Heart right ventricle (tissue), 16 donors: ENCODE results near the gene EGLN2. TPM values are rescaled to one million over a fixed set of nuclear protein-coding genes. Genes with fewer than 3 reads are reported as not detected.

ENCODE experiments used
- ATAC-seq, 8 donors: fragments of 200-7000 bp; cut with Tn5 transposase; one replicate each; pipeline ENCODE4 v1.9.1; 2020; ENCODE audit warnings: mild to moderate bottlenecking in 8 of 8, moderate library complexity in 8 of 8, moderate number of reproducible peaks in 1 of 8
- DNase-seq, 2 donors: peaks; one replicate each; pipeline ENCODE4 v3.0.0-alpha.2; 2020
- H3K27ac ChIP-seq, 10 donors: fragments of 200-600 bp; sonication (generic) in 2 of 10; one replicate each; pipeline versions ENCODE4 v1.5.0 to v1.8.0; 2020 to 2022; ENCODE audit warnings: mild to moderate bottlenecking in 3 of 10
- H3K27me3 ChIP-seq, 7 donors: fragments of 200-600 bp; one replicate each; pipeline ENCODE4 v1.8.0; 2021 to 2022; ENCODE audit warnings: mild to moderate bottlenecking in 2 of 7
- H3K36me3 ChIP-seq, 9 donors: fragments of 200-600 bp; sonication (generic) in 1 of 9; one replicate each; pipeline versions ENCODE4 v1.5.0 to v1.8.0; 2020 to 2022; ENCODE audit warnings: mild to moderate bottlenecking in 2 of 9
- H3K4me1 ChIP-seq, 9 donors: fragments of 200-600 bp; sonication (generic) in 1 of 9; one replicate each; pipeline versions ENCODE4 v1.5.0 to v1.8.0; 2020 to 2022; ENCODE audit warnings: mild to moderate bottlenecking in 4 of 9
- H3K4me3 ChIP-seq, 10 donors: fragments of 200-600 bp; sonication (generic) in 2 of 10; one replicate each; pipeline versions ENCODE4 v1.5.0 to v1.8.0; 2020 to 2022; ENCODE audit warnings: mild to moderate bottlenecking in 7 of 10, moderate library complexity in 2 of 10
- H3K9me3 ChIP-seq, 11 donors: fragments of 200-600 bp in 10 of 11; sonication (generic) in 2 of 11; one replicate each; pipeline versions ENCODE4 v1.5.0 to v1.8.0; 2013 to 2022; ENCODE audit warnings: mild to moderate bottlenecking in 2 of 11, control low read depth in 1 of 11, moderate library complexity in 1 of 11
- WGBS, 2 donors: extraction: QIAGEN DNeasy Blood & Tissue Kit; methylation state at CpG; one replicate each; pipeline ENCODE4 v1.1.7; 2013; ENCODE audit warnings: inconsistent platforms in 1 of 2; 5-methylcytosine and 5-hydroxymethylcytosine counted together
- intact Hi-C, 10 donors: fragments of 100-400 bp; cut with DNase I; formaldehyde crosslinking; loops; one replicate each; pipeline versions ENCODE4 v1.11.1 to v1.14.2; 2022
- long read RNA-seq, 3 donors: library from polyadenylated mRNA; unstranded; transcript quantifications; one replicate each; pipeline ENCODE4 v2.0.0, GENCODE V29; 2020 to 2021
- polyA plus RNA-seq, 2 donors: library from polyadenylated mRNA; stranded (reverse); fragments of 200-250 nt; gene quantifications; one replicate each; pipeline ENCODE4 v1.2.3, GENCODE V29; 2013
- total RNA-seq, 10 donors: library from RNA; stranded (reverse); fragmentation: NEBNext Ultra II Directional in 3 of 10; extraction: Animal tissue kit (Norgen Biotek cat#: 25700) in 3 of 10; gene quantifications; one replicate each; pipeline versions ENCODE4 v1.2.1 to v1.2.4, GENCODE V29; 2021 to 2023
- TF ChIP-seq, protein P1 (sequence below), 9 donors: fragments of 200-600 bp; sonication (generic) in 2 of 9; IDR thresholded peaks; one replicate each; pipeline versions ENCODE4 v1.5.0 to v1.8.0; 2021 to 2022; ENCODE audit warnings: antibody characterized with exemption in 9 of 9, mild to moderate bottlenecking in 5 of 9, moderate library complexity in 1 of 9
- donor health status: Arrhythmogenic right ventricular cardiomyopathy.
- donor health status: ischemic (EF 13 %, LVEDD 7.1; RV severe dilation, severe dysfunction).
- donor health status: healthy with polysubstance abuse.
- donor health status: DM: no; HTN: yes; CAD: no.
- donor health status: DM: no; HTN: no; CAD: no.
- donor health status: ischemic (EF 25% LVEDD 6.9; RV normal size, moderate dysfunction).
- donor health status: ischemic (EF 25% LVEDD 5.7; RV mildly dilated, moderate dysfunction).
- donor health status: healthy.
- donor health status: DM: yes; HTN: yes; CAD: no.
- donor health status: Ischemic cardiomyopathy.
- donor health status: ischemic (EF 35%, LVEDD 5.7; RV mildly dilated, moderate dysfunction).
- donor health status: nonischemic (EF 11% LVEDD 7.7; RV severe dilation, severe dysfunction).
- donor health status: DM: yes; HTN: yes; CAD: no.
- donor health status: PGD.
- donor health status: ischemic (EF 29% LVEDD 5.4; RV normal size, mild dysfunction).
- donor health status: nonischemic (EF 23%, LVEDD 6.1; RV moderate dilation, normal function).

EGLN2 gene
- total RNA-seq (10 to 100 TPM; 31.8 to 78.3 (median 42.8) TPM), polyA plus RNA-seq (10 to 100 TPM; 75.3 to 78.6 TPM)
- long read RNA-seq, donor 1, transcript EGLN2-207 (5 exons, 2,821 nt) = minor isoform, 94 of 262 reads
- long read RNA-seq, donor 1, transcript EGLN2-201 (6 exons, 2,102 nt) = major isoform, 151 of 262 reads
- long read RNA-seq, donor 1, partial matches to known transcripts = 3 of 262 reads
- long read RNA-seq, donor 1, other reads (novel, unspliced or antisense) = 12 of 262 reads
- long read RNA-seq, donor 2, transcript EGLN2-207 (5 exons, 2,821 nt) = minor isoform, 66 of 175 reads
- long read RNA-seq, donor 2, transcript EGLN2-201 (6 exons, 2,102 nt) = major isoform, 94 of 175 reads
- long read RNA-seq, donor 2, partial matches to known transcripts = 4 of 175 reads
- long read RNA-seq, donor 2, other reads (novel, unspliced or antisense) = 8 of 175 reads
- long read RNA-seq, donor 3, transcript EGLN2-201 (6 exons, 2,102 nt) = major isoform, 266 of 434 reads
- long read RNA-seq, donor 3, transcript EGLN2-207 (5 exons, 2,821 nt) = minor isoform, 149 of 434 reads
- long read RNA-seq, donor 3, partial matches to known transcripts = 1 of 434 reads
- long read RNA-seq, donor 3, other reads (novel, unspliced or antisense) = 13 of 434 reads

DNA sequence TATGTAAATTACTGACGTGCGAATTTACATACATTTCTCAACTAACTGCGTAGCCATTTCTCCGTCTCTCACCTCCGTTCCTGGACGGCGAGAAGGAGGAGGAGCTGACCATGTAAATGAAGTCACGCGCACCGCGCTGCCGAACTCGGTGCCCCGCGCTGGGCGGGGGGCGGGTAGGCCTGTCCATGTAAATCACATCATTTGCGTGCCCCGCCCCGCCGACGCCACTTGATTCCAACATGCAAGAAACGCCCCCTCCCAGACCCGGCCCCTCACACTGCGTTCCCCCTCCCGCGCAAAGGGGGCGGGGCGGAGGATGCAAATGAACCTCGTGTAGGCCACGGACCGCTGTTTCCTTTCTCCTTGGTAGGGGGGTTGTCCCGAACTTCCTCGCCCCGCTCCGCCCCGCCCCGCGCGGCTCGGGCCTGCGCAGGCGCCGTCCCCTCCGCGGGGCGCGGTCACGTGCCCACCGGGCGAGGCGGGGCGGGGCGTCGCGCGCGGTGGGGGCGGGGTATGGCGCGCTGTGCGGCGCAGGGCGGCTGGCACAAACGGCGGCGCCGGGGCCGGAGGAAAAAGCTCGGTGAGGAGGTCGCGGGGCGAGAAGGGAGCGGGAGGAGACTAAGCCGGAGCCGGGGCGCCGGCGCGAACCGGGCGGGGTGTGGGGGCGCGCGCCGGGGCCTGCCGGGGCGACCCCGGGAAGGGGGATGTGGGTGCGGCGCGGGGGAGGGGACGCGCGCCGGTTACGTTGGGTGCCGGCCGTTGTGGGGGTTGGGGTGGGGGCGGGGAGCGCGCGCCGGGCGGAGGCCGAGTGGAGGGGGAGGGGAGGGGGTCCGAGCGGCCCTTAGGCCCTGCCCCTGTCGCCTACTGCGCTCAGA lies at the start of gene EGLN2:
Gene EGLN2, plus strand, starts transcription at position 509 of the 875 bp plus-strand sequence. CDS start 1,382 bp downstream, outside the sequence.
- Histone ChIP-seq H3K4me3 (peak within 1 kb of the TSS; percentile 76 to 97 (median 93)), H3K4me1 (peaks cover 27 to 52% (median 47%) of the 10 kb centered on the region in 9 donors), H3K27ac (peak within 1 kb of the TSS; percentile 94 to 99 (median 97)), H3K9me3 (no peaks in the 10 kb centered on the region), H3K36me3 (peaks cover 0 to 41% (median 9%) of the 10 kb centered on the region in 9 donors), H3K27me3 (no peaks in the 10 kb centered on the region)
- DNase-seq (peak; percentile 100), ATAC-seq (peak; percentile 83 to 92 (median 90))
- WGBS, 2 donors = 0% methylated on average over 55 to 110 of the region's 110 CpGs
- intact Hi-C loops = loop anchor here in 5 of 10 donors (1.0 to 10.0 kb wide), 8 partner anchors 20 to 84 kb away; partner anchors contain the start of genes ACTMAP (in 4 of the 5), RAB4B (in 4 of the 5), COQ8B (in 3 of the 5) and ITPKC (in 3 of the 5)
- TF ChIP-seq, protein P1, sequence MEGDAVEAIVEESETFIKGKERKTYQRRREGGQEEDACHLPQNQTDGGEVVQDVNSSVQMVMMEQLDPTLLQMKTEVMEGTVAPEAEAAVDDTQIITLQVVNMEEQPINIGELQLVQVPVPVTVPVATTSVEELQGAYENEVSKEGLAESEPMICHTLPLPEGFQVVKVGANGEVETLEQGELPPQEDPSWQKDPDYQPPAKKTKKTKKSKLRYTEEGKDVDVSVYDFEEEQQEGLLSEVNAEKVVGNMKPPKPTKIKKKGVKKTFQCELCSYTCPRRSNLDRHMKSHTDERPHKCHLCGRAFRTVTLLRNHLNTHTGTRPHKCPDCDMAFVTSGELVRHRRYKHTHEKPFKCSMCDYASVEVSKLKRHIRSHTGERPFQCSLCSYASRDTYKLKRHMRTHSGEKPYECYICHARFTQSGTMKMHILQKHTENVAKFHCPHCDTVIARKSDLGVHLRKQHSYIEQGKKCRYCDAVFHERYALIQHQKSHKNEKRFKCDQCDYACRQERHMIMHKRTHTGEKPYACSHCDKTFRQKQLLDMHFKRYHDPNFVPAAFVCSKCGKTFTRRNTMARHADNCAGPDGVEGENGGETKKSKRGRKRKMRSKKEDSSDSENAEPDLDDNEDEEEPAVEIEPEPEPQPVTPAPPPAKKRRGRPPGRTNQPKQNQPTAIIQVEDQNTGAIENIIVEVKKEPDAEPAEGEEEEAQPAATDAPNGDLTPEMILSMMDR (IDR thresholded peaks at IDR 0.05) = peak in 2 of 9 donors; percentile 3 to 5

DNA sequence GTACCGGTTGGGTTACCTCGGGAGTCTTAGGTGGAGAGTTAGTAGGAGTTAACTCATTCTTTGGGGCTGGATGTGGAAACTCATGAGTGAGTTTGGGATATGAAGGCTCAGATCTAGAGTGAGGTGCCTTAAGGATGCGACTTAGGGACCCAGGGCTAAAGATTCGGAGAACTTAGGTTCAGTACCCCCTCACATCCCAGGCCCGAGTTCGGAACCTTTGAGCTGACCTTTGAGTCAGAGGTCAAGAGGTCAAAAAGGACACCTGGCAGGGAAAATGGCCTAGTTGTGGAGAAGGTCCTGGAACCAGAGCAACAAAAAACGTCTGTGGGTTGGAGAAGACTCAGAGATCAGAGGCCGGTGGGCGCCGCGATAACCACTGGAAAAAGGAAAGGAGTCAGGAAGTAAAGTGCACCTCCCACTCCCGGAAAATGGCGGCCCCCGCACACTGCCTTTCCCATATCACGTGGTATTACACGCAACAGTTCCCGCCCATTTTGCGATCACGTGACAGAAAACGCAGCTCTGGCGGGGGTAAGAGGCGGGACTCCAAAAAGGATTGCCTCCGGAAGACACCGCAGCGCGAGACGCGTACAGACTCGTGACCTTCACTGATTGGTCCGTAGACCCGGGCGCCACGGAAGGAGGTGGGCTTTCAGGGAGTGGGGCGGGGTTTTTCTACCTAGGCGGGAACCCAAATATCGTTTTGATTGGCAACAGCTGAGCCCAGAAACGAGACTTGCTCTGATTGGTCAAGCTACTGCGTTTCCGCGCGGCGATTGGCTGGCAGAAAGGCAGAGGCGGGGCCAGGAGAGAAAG lies 48.7 kb upstream of the EGLN2 start, which contains the start of gene ACTMAP:
Gene ACTMAP, minus strand, starts transcription at position 420 of the 816 bp plus-strand sequence. CDS start 674 bp downstream, outside the sequence.
- ATAC-seq (peak; percentile 95 to 98 (median 97)), DNase-seq (peak; percentile 98 to 100)
- Histone ChIP-seq H3K4me1 (peaks cover 15 to 66% (median 47%) of the 10 kb centered on the region in 9 donors), H3K27me3 (no peaks in the 10 kb centered on the region), H3K27ac (peak within 1 kb of the TSS; percentile 92 to 99 (median 95)), H3K4me3 (peak within 1 kb of the TSS; percentile 56 to 92 (median 79)), H3K9me3 (no peaks in the 10 kb centered on the region), H3K36me3 (peaks cover 0 to 14% (median 0%) of the 10 kb centered on the region in 9 donors)
- WGBS, 2 donors = 0 to 1% methylated on average over 43 of the region's 43 CpGs
- intact Hi-C loops = loop anchor here in 7 of 10 donors (1.0 to 5.0 kb wide), 9 partner anchors 33 to 87 kb away; partner anchors contain the start of genes COQ8B (in 6 of the 7), ITPKC (in 5 of the 7) and EGLN2 (in 3 of the 7)
- TF ChIP-seq, protein P1 (IDR thresholded peaks at IDR 0.05) = no peak

DNA sequence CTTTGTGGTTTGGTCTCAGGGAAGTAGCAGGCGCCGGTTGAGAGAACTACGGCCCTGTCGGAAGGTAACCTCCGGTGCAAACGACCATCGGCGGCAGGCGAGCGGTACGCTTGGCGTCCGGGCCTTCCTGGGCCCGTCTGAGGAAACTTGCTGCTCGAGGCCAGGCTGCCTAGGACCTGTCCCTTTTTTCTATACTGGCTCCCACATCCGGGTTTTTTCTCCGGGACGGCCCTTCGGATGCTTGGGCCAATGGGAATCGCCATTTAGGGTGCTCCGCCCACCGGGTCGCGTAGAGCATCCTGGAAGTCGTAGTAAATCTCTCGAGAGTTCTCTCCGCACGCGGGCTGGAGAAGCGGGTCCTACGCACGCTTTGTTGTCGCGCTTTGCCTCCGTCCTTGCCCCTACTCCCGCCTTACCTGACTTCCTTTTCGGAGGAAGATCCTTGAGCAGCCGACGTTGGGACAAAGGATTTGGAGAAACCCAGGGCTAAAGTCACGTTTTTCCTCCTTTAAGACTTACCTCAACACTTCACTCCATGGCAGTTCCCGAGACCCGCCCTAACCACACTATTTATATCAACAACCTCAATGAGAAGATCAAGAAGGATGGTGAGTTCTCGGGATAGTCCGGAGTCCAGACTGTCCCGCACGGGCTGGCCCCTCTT lies 48.0 kb upstream of the EGLN2 start, which contains the start of gene SNRPA:
Gene SNRPA, plus strand, starts transcription at position 330 of the 664 bp plus-strand sequence. Its CDS starts 206 bp downstream, at position 536.
- H3K36me3 ChIP-seq = peaks cover 0 to 22% (median 4%) of the 10 kb centered on the region in 9 donors
- H3K9me3 ChIP-seq = no peaks in the 10 kb centered on the region
- H3K4me1 ChIP-seq = peaks cover 13 to 69% (median 54%) of the 10 kb centered on the region in 9 donors
- peak within 1 kb of the TSS; percentile 92 to 99 (median 95) for H3K27ac ChIP-seq
- TF ChIP-seq, protein P1 (IDR thresholded peaks at IDR 0.05) = no peak
- ATAC-seq = peak; percentile 83 to 93 (median 90)
- H3K27me3 ChIP-seq = no peaks in the 10 kb centered on the region
- 0 to 1% methylated on average over 46 of the region's 46 CpGs for WGBS, 2 donors
- peak; percentile 93 to 98 for DNase-seq
- peak within 1 kb of the TSS; percentile 56 to 92 (median 79) for H3K4me3 ChIP-seq
- intact Hi-C loops = loop anchor here in 7 of 10 donors (1.0 to 5.0 kb wide), 9 partner anchors 34 to 88 kb away; partner anchors contain the start of genes COQ8B (in 6 of the 7), ITPKC (in 5 of the 7) and EGLN2 (in 3 of the 7)
